ENCODE data around the gene ALK. TPM values are rescaled to one million over a fixed set of nuclear protein-coding genes. Genes with fewer than 3 reads are reported as not detected.

ALK gene
- total RNA-seq, 4 donors from 2014 or later, result 0.88 to 1.3 (median 1.3) TPM; not detected in 1

DNA sequence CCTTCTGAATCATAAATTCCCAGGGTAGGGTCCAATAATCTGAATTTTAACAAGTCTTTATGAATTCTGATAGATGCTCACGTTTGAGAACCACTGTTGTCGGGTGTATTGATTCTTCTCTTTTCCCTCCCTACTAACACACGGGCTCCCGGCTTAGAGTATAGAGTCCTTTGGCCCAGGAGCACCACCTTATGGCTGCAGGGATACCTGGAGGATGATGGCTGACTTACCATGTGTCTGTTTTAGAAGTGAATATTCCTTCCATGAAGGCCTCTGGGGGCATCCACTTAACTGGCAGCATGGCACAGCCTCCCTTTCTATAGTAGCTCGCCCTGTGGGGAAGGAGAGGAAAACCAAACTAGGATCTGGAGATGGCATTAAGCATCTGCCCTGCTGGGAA is 714.4 kb downstream of the ALK start:
- DNase-seq, result no peak
- Histone ChIP-seq H3K4me3 (no peak overlapping the region), H3K9me3 (no peaks in the 10 kb centered on the region), H3K27me3 (no peaks in the 10 kb centered on the region), H3K4me1 (no peaks in the 10 kb centered on the region), H3K36me3 (no peaks in the 10 kb centered on the region), H3K27ac (no peak overlapping the region)
- TF ChIP-seq POLR2A (IDR thresholded peaks at IDR 0.05), result no peak
- TF ChIP-seq, protein P1, sequence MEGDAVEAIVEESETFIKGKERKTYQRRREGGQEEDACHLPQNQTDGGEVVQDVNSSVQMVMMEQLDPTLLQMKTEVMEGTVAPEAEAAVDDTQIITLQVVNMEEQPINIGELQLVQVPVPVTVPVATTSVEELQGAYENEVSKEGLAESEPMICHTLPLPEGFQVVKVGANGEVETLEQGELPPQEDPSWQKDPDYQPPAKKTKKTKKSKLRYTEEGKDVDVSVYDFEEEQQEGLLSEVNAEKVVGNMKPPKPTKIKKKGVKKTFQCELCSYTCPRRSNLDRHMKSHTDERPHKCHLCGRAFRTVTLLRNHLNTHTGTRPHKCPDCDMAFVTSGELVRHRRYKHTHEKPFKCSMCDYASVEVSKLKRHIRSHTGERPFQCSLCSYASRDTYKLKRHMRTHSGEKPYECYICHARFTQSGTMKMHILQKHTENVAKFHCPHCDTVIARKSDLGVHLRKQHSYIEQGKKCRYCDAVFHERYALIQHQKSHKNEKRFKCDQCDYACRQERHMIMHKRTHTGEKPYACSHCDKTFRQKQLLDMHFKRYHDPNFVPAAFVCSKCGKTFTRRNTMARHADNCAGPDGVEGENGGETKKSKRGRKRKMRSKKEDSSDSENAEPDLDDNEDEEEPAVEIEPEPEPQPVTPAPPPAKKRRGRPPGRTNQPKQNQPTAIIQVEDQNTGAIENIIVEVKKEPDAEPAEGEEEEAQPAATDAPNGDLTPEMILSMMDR (IDR thresholded peaks at IDR 0.05), result no peak

DNA sequence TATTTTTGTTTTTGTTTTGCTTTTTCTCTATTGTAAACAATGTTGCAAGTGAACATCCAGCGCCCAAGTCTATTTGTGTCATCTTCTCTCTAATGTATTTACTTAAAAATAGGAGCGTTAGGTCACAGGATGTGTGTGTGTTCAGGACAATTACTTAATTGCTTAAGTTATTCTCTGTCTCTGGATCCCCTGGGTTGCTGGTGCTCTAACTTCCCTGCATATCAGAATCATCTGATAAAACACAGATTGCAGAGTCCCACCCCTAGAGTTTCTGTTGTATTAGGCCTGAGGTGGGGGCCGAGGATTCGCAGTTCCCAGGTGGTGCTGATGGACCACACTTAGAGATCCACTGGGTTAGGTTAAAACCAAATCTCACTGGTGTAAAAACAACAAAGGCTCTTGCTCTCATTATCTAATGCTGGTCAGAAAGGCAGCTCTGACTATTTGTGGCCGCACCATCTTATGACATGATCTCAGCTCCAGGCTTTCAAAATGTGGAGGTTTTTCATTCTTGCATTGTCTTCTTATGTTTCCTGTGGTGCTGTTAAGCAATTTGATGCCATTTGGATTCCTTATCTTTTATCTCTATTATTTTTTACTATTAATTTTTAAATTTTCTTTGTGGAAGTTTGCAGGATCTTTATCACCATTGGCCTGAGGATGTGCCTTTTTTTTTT is 718.4 kb downstream of the ALK start:
- H3K9me3 ChIP-seq, result no peaks in the 10 kb centered on the region
- H3K27ac ChIP-seq, result no peak overlapping the region
- no peak overlapping the region for H3K4me3 ChIP-seq
- TF ChIP-seq, protein P1 (IDR thresholded peaks at IDR 0.05), result no peak
- no peak for TF ChIP-seq POLR2A (IDR thresholded peaks at IDR 0.05)
- H3K27me3 ChIP-seq, result no peaks in the 10 kb centered on the region
- no peaks in the 10 kb centered on the region for H3K36me3 ChIP-seq
- DNase-seq, result no peak
- no peaks in the 10 kb centered on the region for H3K4me1 ChIP-seq

DNA sequence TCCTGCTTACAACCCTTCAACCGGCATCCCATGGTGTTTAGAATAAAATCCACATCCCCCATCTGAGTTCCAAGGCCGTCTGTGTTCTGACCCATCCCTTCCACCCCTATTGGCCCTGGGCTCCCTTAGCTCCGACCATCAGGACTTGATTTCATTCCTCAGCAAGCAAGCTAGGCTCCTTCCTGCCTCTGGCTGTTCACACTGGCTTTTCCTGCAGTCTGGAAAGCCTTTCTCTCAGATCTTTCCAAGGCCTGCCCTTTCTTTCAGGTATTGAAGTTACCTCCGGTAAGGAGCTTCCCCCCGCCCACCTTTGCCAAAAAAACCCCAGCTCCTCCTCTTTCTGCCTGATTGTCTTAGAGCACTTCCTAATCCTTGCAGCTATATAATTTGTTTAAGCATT is 719.4 kb downstream of the ALK start:
- no peak overlapping the region for H3K27ac ChIP-seq
- H3K4me3 ChIP-seq, result no peak overlapping the region
- no peaks in the 10 kb centered on the region for H3K36me3 ChIP-seq
- H3K27me3 ChIP-seq, result no peaks in the 10 kb centered on the region
- TF ChIP-seq POLR2A (IDR thresholded peaks at IDR 0.05), result no peak
- TF ChIP-seq, protein P1 (IDR thresholded peaks at IDR 0.05), result no peak
- H3K4me1 ChIP-seq, result no peaks in the 10 kb centered on the region
- H3K9me3 ChIP-seq, result no peaks in the 10 kb centered on the region
- DNase-seq, result no peak

DNA sequence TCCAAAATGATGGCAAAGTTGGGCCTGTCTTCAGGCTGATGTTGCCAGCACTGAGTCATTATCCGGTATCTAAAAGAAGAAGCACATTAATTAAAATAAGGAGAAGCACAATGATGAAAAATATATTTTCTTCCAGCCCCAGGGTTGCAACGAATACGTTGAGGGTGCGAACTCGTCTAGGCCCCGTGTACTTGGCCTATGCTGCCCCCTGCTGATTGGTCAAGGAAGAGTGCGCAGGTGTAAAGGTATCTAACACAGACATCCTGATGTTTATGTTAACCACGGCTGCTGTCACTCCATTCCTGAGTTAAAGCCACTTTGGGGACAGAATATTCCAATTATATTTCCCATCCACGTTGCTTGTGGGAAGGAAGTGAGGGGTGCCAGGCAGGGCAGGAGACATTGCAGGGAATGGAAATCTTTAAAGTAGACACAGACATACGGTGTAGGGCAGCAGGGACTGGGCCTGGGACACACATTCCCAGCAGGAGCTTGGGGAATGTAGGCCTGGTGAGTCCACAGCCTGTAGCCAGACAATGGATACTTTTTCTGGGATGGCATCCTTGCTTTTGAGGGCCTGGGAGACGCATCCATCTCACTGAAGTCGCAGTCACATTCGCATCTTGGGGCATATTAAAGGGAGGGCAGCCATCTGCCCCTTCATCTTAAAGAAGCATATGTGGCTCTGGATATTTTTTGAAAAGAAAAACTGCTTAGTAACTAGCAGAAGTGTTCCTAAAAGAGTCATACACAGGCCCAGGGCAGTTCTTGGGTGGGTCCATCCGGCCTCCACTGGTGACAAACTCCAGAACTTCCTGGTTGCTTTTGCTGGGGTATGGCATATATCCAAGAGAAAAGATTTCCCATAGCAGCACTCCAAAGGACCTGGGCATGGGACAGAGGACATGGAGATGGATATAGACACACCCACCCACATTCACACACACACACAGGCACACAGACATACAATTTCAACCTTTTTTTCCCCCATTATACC is 724.3 kb downstream of the ALK start:
- no peaks in the 10 kb centered on the region for H3K27me3 ChIP-seq
- no peaks in the 10 kb centered on the region for H3K9me3 ChIP-seq
- no peak overlapping the region for H3K27ac ChIP-seq
- DNase-seq, result peak; percentile 62 to 86 (median 69)
- H3K36me3 ChIP-seq, result no peaks in the 10 kb centered on the region
- no peaks in the 10 kb centered on the region for H3K4me1 ChIP-seq
- no peak overlapping the region for H3K4me3 ChIP-seq
- TF ChIP-seq, protein P1 (IDR thresholded peaks at IDR 0.05), result peak; percentile 46 to 78 (median 70)
- TF ChIP-seq POLR2A (IDR thresholded peaks at IDR 0.05), result no peak

DNA sequence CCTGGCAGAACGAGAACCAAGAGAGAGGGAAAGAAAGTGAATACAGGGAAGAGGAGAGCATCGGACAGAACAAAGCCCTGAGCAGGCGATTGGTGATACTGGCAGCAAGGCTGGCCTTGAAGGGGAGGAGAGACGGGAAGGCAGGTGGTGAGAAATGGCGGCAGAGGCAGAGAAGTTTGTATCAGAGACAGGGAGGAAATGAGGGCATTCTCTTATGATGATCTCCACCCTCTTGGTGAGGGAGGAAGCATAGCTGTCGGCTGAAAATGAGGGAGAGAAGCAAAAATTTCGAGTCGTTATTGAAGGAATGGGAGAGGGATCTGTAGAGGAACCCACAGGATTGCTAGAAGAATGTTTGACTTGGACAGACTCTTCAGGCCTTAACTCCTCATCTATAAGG is 725.6 kb downstream of the ALK start:
- Histone ChIP-seq H3K27me3 (no peaks in the 10 kb centered on the region), H3K36me3 (no peaks in the 10 kb centered on the region), H3K9me3 (no peaks in the 10 kb centered on the region), H3K4me1 (no peaks in the 10 kb centered on the region), H3K27ac (no peak overlapping the region), H3K4me3 (no peak overlapping the region)
- no peak for DNase-seq
- no peak for TF ChIP-seq POLR2A (IDR thresholded peaks at IDR 0.05)
- TF ChIP-seq, protein P1 (IDR thresholded peaks at IDR 0.05), result no peak

All from Peyer's patch (tissue), 4 donors.